Endothelial cell of hepatic sinusoid (primary cell): ENCODE measurements around the gene SEPTIN7.

Experiments
- in situ Hi-C: cut with HindIII; loops from 2 replicates; pipeline ENCODE4 v1.10.0; 2017; ENCODE audit warnings: low sequenced_read_pairs

The SEPTIN7 gene

GRCh38 chr7:35785250-35785649, 15.6 kb upstream of the SEPTIN7 start:
- in situ Hi-C loops: no loop called here

- in situ Hi-C loops: no loop called here
Measured at GRCh38 chr7:35787925-35788324, 12.9 kb upstream of the SEPTIN7 start.

- in situ Hi-C loops: no loop called here
Measured at GRCh38 chr7:35792472-35792871, 8.4 kb upstream of the SEPTIN7 start.

GRCh38 chr7:35792873-35793489, 7.9 kb upstream of the SEPTIN7 start:
- in situ Hi-C loops: no loop called here

- in situ Hi-C loops: no loop called here
Measured at GRCh38 chr7:35797311-35797710, 3.5 kb upstream of the SEPTIN7 start.

- in situ Hi-C loops: no loop called here
Measured at GRCh38 chr7:35799846-35800717, 775 bp upstream of the SEPTIN7 start.

GRCh38 chr7:35801392-35802101, 690 bp downstream of the SEPTIN7 start:
- in situ Hi-C loops: no loop called here

GRCh38 chr7:35802102-35802466, 1.2 kb downstream of the SEPTIN7 start:
- in situ Hi-C loops: no loop called here

- in situ Hi-C loops: no loop called here
Measured at GRCh38 chr7:35802649-35803048, 1.8 kb downstream of the SEPTIN7 start.

GRCh38 chr7:35804231-35804970, 3.5 kb downstream of the SEPTIN7 start:
- in situ Hi-C loops: no loop called here

GRCh38 chr7:35805876-35806275, 5.0 kb downstream of the SEPTIN7 start:
- in situ Hi-C loops: loop anchor here (5.0 kb wide), 1 partner anchor 59 kb away; no protein-coding TSS in a partner anchor

GRCh38 chr7:35816514-35816913, 15.7 kb downstream of the SEPTIN7 start:
- in situ Hi-C loops: no loop called here

GRCh38 chr7:35817181-35817580, 16.3 kb downstream of the SEPTIN7 start:
- in situ Hi-C loops: no loop called here

- in situ Hi-C loops: no loop called here
Measured at GRCh38 chr7:35817930-35818329, 17.1 kb downstream of the SEPTIN7 start.

GRCh38 chr7:35818513-35818912, 17.7 kb downstream of the SEPTIN7 start:
- in situ Hi-C loops: no loop called here

GRCh38 chr7:35819310-35819709, 18.5 kb downstream of the SEPTIN7 start:
- in situ Hi-C loops: no loop called here

- in situ Hi-C loops: no loop called here
Measured at GRCh38 chr7:35819954-35820703, 19.3 kb downstream of the SEPTIN7 start.

GRCh38 chr7:35820858-35821257, 20.0 kb downstream of the SEPTIN7 start:
- in situ Hi-C loops: no loop called here

GRCh38 chr7:35823440-35823839, 22.6 kb downstream of the SEPTIN7 start:
- in situ Hi-C loops: no loop called here

GRCh38 chr7:35825974-35826373, 25.1 kb downstream of the SEPTIN7 start:
- in situ Hi-C loops: no loop called here
